ENCODE measurements around the gene PEPD.
"Not testable (repeated sequence)": the region's sequence is repeated elsewhere in the genome, so short reads cannot be mapped to it uniquely, and the experiment has no call there.

PEPD gene

DNA sequence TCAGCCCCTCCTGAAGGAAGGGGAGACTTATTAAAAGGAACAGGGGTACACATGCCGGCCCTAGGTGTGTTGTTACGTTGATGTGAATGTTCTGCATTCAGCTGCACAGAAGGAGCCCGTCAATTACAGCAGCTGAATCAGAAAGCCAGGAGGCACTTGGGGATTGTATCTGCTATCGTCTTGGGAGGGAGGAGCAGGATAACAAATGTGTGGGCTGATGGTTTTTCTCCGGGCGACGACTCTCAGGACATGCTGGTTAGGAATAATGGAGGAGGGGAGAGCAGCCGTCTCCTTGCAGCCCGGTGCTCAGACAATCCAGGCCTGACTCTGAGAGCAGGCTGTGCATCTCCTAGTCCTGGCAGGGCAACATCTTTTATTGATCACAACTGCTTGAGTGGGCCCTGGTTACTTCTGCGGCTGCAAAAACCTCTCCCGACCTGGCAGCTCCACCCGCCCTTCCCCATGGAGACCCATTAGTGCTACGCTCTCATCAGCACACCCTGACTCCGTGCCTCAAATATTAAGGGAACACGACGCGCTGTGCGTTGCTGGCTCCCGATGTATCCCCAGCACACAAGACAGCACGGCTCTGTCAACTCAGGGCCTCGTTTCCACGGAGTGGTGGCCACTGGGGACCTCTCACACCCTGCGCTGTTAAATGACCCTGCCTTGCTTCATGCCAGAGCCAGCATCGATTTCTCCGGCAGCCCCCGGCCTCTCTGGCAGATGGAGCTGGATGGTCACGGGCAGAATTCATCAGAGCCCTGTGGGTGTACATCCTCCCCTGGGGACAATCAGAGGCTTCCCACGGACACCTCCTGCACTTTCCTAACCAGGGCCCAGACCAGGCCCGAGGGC lies 25.3 kb downstream of the PEPD start:
- no peak for DNase-seq

DNA sequence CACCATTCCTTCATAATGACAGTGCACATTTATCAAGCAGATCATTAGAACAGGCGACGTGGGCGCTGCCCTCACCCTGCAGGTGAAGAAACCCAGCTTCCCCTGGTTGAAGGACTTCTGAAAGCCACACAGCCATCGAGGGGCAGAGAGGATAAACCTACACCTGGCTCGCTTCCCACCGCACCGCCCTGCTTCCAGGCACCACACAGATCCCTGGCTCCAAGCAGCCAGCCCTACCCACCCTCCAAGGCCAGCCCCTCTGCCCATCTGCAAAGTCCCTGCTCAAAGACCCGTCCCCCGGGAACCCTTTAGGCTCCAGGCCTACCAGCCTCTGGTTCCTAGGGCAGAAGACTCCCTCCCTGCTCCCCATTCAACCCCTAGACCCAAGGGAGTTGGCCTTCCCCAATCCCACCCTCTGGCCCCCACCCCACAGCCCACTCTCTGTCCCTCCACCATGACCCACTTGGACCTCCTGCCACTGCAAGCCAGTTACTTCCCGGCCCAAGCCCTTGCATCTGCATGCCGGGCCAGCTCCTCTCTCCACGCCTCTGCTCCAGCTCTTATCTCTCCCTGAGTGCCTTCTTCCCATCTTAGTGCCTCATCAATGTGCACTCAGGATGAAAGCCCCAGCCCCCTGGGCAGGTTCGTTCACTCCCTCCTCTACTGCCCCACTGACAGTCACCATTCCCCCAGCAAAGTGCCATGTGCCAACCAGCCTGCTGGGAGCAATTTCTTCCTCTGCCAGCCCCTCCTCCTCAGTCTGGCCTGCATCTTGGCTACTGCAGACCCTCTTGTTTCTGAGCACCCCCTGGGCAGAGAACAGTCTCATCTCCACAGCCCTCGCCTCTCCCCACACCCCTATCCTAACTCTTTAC lies 28.0 kb downstream of the PEPD start:
- peak in 1 of 2 experiments; percentile 60 for DNase-seq

DNA sequence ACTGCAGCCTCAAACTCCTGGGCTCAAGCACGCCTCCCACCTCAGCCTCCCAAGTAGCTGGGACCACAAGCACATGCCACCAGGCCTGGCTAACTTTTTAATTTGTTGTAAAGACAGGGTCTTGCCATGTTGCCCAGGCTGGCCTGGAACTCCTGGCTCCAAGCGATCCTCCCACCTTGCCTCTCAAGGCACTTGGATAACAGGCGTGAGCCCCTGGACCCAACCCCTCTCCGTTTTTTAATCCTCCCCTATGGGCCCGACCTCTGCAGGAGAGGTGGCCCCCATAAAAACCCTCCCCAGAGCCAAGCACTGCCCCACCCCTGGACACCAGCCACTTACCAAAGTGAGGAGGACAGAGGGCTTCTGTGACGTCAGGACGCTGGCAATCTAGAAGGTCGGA lies 28.6 kb downstream of the PEPD start:
- no peak for DNase-seq

DNA sequence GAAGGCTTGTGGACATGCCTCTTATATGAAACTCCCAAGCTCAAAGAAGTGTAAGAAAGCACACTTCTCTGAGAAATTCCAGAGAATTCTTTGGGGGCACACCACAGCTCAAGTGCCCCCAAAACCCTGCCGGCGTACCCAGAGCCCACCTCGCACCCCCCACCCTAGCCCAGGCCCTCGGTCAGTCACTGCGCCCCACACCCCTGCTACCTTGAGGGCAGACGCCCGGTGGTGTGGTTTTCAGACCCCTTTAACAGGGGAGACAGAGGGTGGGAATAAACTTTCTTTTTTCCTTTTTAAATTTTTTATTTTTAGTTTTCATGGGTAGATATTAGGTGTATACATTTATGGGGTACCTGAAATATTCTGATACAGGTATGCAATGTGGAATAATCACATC lies 29.5 kb downstream of the PEPD start:
- no peak for DNase-seq

DNA sequence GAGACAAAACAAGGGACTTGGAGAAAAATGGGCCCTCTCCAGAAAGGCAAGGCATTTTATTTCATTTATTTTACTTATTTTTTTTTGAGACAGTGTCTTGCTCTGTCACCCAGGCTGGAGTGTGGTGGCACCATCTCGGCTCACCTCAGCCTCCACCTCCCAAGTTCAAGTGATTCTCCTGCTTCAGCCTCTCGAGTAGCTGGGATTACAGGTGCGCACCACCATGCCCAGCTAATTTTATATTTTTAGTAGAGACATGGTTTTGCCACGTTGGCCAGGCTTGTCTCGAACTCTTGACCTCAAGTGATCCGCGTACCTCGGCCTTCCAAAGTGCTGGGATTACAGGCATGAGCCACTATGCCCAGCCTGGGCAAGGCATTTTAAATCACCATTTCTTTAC lies 31.0 kb downstream of the PEPD start:
- not testable (repeated sequence) for DNase-seq

DNA sequence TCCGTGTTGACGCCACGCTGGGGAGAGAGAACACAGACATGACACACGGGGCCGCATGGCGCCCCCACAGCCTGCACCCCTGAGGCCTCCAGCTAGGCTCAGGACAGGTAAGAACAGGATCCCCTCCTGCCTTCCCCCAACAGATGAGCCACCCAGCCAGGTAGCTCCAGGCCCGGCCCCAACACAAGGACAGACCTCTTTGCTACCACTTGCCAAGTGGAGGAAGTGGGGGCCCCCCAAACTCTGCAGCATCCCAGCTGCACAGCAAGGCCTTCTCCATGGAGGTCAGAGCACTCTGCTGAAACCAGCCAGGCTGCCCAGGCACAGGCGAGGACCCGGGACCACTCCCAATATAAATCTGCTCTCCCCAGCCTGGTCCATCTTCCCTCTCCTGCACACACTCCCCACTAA lies 31.5 kb downstream of the PEPD start:
- DNase-seq = no peak

DNA sequence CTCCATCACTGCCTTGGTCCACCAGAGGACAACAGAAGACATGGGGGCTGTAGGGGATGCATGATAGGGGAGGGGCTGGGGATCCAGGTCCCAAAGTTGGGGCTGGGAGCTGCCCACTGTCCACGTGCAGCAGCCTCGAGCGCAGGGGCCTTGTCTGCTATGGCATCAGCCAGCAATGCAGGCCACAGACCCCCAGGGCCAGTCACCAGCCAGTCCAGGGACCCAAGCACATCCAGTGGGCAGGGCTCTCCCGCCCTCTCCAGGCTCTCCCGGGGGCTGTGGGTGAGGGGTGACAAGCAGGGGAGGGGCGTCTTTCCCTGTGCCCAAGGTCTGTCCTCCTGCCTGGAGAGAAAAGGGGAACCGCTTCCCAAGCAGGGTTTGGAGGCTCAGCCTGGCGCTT lies 32.8 kb downstream of the PEPD start:
- DNase-seq = no peak

DNA sequence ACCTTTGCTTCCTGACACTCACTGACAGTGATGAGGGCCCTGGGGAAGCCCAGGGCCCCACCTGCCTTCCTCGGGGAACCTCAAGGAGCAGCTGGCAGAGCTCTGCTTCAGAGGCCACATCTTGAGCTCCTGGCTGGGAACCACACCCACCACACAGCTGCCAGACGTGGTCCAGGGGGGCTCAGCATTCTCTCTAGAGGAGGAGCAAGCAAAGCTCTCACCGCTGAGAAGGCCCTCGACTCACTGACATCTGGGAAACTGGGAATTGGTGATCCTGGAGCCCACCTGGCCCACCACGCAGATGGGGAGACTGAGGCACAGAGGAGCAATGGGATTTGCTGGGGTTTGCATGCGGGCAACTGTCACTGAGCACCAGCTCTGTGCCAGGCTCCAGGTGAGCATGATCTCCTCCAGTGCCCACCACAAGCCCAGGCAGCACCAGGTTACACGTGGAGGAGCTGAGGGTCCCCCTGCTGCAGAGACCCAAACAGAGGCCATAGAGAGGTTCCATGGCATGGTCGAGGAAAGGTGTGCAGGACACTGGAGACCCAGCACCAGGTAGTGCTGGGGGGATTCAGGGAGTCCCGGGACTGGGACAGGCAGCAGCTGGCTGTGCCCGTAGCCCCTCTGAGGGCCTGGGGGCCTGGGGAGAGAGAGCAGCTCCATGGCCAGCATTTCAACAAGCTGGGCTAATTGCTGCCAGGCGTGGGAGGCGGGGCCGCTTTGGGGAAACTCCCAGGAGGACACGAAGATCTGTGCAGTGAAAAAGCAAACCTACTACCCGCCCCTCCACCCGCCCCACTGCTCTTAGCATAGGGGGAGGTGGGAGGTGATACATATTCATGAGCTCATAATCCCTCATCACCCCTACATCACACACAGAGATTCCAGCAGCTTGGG lies 33.4 kb downstream of the PEPD start:
- peak in 1 of 2 experiments; percentile 36 for DNase-seq

DNA sequence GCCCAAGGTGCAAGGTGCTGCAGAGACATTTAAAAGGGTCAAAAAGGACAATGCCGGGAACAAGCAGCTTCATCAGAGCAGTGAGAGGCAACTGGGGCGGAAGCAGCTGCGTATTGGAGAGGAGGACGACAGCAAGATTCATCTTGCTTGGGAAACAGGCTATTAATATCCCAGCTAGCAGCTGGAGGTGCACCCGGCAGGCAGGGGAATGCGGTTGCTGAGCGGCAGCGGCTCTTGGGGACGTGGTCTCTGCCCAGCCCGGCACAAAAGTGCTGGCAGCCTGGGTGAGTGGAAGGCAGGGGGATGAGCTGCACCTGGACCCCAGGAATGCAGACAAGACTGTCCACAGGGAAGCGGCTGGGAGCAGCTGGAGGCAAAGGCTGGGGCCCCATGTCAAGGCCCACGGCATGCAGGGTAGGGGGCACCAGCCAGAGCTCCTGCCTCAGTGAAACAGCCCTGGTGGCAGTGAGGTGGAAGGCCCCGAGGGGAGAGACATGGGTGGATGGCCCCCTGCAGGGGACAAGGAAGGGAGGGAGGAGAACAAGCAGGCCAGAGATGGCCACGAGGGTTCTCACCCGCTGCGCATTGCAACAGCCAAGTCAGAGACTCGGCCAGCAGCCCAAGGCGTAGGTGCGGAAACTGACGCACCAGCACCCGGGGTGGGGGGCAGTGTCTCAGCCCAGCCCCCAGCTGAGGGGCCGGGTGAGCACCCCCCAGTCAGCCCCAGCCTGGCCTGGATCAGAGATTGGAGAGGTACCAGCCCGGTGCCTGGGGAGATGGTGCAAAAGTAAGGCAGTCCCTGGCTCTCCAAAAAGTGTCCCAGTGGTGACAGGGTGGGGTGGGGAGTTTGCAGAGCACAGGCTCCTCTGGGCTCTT lies 34.4 kb downstream of the PEPD start:
- peak; percentile 89 to 95 for DNase-seq

DNA sequence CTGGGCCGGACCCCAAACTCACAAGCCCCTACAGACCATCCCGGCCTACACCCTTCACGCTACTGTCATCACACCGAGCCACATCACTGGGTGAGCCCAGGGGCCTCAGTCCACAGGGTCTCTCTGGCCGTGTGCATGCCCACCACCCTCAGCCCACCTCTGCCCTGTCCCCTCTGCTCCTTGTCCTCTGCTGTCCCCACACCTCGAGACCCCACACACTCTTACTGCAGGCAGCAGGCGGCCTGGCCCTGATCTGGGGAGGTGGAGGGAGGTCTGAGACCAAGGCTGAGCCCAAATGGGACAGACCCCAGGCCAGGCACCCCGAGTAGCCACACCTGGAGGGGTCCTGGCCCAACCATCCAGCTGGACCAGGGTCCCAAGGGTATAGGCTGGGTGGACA lies 35.2 kb downstream of the PEPD start:
- DNase-seq = no peak

DNA sequence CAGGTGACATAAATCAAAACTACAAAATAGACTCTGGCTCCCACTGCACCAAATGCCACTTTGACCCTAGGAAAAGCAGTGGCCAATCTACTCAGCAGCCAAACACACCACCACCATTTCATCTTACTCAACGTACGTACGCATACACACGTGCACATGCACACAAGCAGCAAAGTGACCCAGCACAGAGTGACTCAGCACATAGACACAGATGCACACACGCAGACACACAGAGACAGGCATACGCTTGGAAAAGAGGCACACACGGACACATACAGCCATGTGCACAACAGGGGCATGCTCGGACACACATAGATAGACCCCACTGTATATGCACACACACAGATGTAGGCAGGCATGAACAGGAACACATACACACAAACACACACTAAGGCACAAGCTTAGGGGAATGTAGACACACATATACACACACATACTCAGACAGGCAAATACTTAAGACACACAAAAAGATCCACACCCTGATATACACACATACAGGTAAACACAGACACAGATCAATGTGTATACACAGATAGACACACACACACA lies 37.3 kb downstream of the PEPD start:
- peak in 1 of 2 experiments; percentile 43 for DNase-seq

DNA sequence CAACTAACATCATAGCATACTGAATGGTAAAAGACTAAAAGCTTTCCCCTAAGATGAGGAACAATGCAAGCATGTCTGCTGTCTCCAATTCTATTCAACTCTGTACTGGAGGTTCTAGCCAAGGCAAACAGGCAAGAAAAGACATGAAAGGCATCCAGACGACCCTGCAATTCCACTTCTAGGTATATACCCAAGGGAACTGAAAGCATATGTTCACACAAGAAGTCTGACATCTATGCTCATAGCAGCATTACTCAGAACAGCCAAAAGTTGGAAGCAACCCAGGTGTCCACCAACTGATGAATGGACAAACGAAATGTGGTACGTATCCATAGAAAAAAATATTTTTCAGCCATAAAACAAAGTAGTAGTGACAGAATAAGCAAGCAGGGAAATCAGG lies 39.1 kb downstream of the PEPD start:
- DNase-seq = no peak

DNA sequence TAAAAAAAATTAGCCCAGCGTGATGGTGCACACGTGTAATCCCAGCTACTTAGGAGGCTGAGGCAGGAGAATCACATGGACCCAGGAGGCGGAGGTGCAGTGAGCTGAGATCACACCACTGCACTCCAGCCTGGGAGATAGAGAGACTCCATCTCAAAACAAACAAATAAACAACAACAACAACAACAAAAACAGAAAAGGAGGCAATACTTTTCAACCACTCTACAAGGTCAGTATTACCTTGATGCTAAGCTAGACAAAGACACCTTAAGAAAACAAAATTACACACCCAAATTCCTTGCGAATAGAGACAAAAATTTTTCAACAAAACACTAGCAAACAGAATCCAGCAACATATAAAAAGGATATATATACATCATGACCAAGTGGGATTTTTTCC lies 39.7 kb downstream of the PEPD start:
- DNase-seq = no peak

DNA sequence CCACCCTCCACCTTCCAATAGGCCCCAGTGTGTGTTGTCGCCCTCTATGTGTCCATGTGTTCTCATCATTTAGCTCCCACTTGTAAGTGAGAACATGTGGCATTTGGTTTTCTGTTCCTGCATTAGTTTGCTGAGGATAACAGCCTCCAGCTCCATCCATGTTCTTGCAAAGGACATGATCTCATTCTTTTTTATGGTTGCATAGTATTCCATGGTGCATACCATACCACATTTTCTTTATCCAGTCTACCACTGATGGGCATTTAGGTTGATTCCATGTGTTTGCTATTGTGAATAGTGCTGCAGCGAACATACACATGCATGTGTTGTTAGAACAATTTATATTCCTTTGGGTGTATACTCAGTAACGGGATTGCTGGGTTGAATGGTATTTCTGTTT lies 42.0 kb downstream of the PEPD start:
- DNase-seq = not testable (repeated sequence)

DNA sequence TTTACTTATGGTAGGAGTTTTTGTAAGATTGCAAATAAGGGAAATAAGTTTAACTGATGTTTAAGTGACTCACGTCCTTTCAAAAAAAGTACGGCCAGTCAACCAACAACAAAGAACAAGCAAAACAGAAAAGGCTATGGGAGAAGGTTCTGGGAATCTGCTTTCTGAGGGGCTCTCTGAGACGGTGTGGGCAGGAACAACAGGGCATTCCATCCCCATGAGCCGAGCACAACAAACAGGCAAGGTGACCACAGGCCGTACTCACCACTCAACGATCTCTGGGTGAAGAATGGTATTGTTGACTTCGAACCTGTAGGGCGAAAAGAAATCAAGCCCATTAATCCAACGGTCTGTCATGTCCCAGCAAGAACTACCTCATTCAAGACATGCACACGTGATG lies 43.8 kb downstream of the PEPD start:
- DNase-seq = no peak

DNA sequence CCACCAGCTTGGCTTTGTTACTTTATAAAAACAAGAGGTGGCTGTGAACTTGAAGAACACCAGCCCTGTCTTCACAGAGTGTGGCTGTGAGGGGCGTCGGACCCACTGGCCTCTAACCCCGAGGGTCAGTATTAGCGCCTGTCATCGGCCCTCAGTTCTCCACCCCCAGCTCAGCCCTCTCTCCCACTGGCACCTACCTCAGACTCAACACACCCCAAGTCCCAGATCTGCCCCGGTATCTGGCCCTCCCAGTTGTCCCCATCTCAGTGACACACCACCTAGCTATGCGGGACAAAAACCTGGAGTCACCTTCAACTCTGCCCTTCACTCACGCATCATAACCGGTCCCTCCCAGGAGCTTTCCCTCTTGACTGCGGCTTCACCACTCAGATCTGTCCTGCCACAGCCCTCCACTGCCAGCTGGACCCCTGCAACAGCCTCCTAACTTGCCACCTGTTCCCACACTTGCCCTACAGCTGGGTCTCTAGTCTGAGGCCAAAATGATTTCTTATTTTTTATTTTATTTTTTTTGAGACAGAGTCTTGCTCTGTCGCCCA lies 45.4 kb downstream of the PEPD start:
- no peak for DNase-seq

DNA sequence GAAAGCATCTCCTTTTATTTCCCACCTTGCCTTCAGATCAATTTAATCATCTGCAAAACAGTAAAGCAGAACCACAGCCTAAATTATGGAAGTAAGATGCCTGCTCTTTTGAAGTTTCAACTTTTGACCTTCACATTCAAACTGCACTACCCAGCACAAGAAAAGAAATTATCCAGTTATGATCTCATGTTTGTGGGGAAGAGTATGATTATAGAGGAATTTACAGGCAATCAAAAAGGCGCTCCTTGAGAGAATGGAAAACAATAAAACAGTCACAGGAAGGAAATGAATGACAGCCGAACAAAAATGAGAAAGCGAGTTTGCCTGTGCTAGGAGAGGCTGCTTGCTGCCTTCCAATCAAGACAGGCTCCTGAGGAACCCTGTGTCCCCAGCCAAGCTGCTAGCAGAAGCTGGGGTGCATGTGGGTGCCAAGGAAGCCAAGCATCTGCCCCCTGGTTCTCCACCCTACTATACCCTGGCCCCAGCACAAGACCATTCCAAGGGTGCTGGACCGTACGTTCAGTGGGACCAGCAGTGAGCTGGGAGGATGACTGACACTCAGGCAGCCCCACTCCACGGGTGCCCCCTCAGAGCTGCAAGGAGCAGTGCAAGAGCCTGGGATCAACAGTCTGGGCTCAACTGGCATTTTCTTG lies 47.8 kb downstream of the PEPD start:
- DNase-seq = no peak

DNA sequence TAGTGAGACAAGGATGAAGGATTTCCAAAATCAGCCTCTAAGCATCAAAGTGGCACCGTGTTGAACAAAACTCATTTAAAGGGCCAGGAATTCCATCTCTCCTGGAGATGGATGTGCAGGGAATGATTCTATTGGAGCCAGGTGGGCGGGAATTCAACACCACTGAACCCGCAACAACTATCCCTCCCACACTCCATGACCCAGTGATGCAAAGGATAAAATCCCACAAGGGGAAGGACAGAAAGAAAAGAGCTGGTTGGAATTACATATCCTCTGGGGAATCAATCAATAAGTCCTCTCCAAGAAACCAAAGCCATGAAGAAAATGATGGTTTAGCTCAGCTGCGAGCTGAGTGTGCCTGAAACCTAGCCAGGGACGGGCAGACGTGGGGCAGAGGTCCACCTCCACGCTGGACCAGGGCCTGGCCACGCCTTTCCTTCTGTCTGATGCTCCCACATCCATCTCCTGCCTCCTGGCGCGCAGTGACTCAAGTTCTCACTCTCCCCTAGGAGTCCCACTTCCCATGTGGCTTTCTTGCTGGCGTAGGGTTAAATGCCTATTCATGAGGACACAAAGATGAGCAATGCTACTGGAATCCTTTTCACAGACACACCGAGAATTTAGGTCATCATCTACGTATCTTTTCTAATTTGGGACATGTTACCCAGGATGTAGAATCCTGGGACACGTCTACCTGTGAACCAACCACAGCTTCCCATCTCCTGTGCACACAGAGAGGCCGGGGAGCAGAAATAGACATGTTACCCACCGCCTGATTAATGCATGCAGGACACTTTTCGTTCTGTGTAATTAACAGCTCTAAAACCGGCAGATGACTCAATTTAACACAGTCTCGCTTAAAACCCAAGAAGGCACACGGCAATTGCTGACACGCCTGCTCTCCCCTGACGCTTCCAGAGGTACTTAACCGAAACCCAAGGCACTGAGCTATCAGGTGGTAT lies 48.6 kb downstream of the PEPD start:
- no peak for DNase-seq

DNA sequence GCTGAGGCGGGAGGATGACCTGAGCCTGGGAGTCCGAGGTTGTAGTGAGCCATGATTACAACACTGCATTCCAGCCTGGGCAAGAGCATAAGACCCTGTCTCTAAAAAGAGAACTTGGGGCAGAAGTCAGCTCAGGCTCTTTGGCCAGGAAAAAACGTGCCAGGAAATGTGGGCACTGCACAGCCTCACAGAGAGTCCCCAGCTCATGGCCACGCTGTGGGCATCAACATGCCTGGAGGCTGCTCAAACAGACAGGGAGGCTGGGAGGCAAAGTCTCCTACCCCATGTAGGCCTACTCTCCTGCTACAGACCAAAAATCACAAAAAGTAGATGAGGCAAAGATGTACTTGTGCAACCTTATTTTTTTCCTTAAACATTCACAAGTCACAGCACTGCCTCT lies 49.4 kb downstream of the PEPD start:
- no peak for DNase-seq

Data from SHP77 (cell line).